Activated CD8-positive, alpha-beta T cell treated with anti-CD3 and anti-CD28 coated beads, Interleukin-2, amount 10 ng/mL, durations not matched to agents 7 days and 5 days (primary cell): ENCODE results near the gene TEAD1. TPM values are rescaled to one million over a fixed set of nuclear protein-coding genes. Genes with fewer than 3 reads are reported as not detected.

Experiments
- ATAC-seq: fragments of 150-1000 bp; cut with Tn5 transposase; one replicate; pipeline ENCODE4 v1.10.0; 2021; ENCODE audit warnings: moderate library complexity
- CTCF ChIA-PET: fragments of 350-600 bp; sonication (Branson Sonifier 250); formaldehyde crosslinking; loops from one replicate; lab custom pipeline; 2021; ENCODE audit warnings: antibody characterized with exemption; lab: Charles Lee
- POLR2A ChIA-PET: fragments of 350-600 bp; sonication (Branson Sonifier 250); formaldehyde crosslinking; loops from one replicate; lab custom pipeline; 2021; ENCODE audit warnings: antibody characterized with exemption; lab: Charles Lee
- DNase-seq: peaks from one replicate; pipeline ENCODE4 v3.0.0-alpha.2; 2020
- H3K27ac Mint-ChIP-seq: one replicate; pipeline ENCODE4 v1.8.0; 2021; ENCODE audit warnings: mild to moderate bottlenecking, mixed read lengths
- H3K27me3 Mint-ChIP-seq: one replicate; pipeline ENCODE4 v1.8.0; 2021; ENCODE audit warnings: low read depth, mixed read lengths
- H3K36me3 Mint-ChIP-seq: one replicate; pipeline ENCODE4 v1.8.0; 2021; ENCODE audit warnings: low read depth, mixed read lengths
- H3K4me1 Mint-ChIP-seq: one replicate; pipeline ENCODE4 v1.8.0; 2021; ENCODE audit warnings: low read depth, mixed read lengths
- H3K4me3 Mint-ChIP-seq: one replicate; pipeline ENCODE4 v1.8.0; 2021; ENCODE audit warnings: mild to moderate bottlenecking, mixed read lengths
- H3K9me3 Mint-ChIP-seq: one replicate; pipeline ENCODE4 v1.8.0; 2022; ENCODE audit warnings: mixed read lengths; ENCODE audit not compliant: insufficient read depth
- total RNA-seq, 2 experiments: library from RNA; stranded (reverse); gene quantifications; one replicate each; pipeline ENCODE4 v1.2.3, GENCODE V29; 2021

TEAD1 gene
- total RNA-seq, 2 experiments from 2014 or later, result 0.05 TPM; not detected in 1

DNA sequence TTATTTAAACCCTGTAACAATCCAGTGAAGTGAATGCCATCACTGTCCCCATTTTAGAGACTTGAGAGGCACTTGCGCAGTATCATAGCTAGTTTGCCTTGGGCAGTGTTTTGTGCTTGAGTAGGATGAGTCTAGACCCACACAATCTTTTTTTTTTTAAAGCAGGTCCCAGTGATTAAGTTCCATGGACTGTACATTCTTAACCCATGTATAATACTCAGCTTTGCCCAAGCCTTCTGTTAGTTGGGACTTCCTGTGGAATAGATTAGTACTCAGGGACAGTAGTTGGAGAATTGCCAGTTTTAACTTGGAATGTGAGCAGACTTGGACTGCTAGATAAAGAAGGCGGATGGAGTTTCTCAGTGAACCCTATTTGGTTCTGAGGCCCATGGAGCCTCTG is 226.3 kb downstream of the TEAD1 start:
- Mint-ChIP-seq H3K27me3 (peaks cover 12% of the 10 kb centered on the region), H3K9me3 (no peaks in the 10 kb centered on the region), H3K36me3 (no peaks in the 10 kb centered on the region), H3K4me3 (no peak overlapping the region), H3K27ac (no peak overlapping the region), H3K4me1 (peaks cover 3% of the 10 kb centered on the region)
- ATAC-seq (no peak), DNase-seq (no peak)
- ChIA-PET CTCF (no interaction called here), POLR2A (no interaction called here)

DNA sequence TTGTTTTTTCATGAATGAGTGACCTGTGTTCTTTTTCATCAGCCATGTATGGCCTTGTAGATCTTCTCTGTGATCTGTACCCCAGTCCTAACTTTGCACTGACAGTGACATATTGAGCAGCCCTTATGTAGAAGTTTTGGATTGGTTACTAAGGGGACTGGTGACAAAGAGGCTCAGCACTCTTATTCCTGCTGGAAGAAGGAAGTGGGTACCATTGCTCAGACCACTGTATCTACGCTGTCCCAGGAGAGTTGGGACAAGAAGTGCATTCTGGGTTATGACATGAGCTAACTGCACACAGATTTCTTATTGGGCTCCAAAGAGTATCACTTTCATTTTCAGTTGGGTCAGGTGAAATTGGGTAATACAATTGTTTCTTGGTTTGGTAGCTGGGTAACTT is 227.1 kb downstream of the TEAD1 start:
- CTCF ChIA-PET, result no interaction called here

DNA sequence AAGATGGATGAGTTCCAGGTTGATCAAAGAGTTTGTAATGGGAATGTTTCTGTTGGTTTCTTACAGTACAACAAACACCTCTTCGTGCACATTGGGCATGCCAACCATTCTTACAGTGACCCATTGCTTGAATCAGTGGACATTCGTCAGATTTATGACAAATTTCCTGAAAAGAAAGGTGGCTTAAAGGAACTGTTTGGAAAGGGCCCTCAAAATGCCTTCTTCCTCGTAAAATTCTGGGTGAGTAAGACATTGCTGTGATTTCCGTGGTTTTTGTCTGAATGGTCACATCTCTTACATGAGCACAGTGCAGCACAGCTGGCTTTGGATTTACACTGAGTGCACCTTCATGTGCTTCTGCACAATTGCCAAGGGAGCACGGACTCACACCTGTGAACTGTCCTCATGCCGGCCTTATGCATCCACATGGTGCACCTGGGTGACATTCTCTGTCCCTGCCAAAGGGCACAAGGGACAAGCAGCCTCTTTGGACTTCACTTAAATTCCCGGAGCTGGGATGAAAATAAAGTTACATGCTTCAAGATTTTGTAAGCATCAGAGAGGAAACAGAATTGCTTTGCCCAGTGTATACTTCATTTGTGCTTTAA is 227.8 kb downstream of the TEAD1 start:
- CTCF ChIA-PET, result no interaction called here

More for the DNA sequence above, 227.1 kb downstream of the TEAD1 start:
- no peak overlapping the region for H3K27ac Mint-ChIP-seq
- H3K36me3 Mint-ChIP-seq, result no peaks in the 10 kb centered on the region
- H3K4me3 Mint-ChIP-seq, result no peak overlapping the region
- no peak for DNase-seq
- peaks cover 12% of the 10 kb centered on the region for H3K27me3 Mint-ChIP-seq
- POLR2A ChIA-PET, result no interaction called here
- no peaks in the 10 kb centered on the region for H3K9me3 Mint-ChIP-seq
- ATAC-seq, result no peak
- peaks cover 3% of the 10 kb centered on the region for H3K4me1 Mint-ChIP-seq

DNA sequence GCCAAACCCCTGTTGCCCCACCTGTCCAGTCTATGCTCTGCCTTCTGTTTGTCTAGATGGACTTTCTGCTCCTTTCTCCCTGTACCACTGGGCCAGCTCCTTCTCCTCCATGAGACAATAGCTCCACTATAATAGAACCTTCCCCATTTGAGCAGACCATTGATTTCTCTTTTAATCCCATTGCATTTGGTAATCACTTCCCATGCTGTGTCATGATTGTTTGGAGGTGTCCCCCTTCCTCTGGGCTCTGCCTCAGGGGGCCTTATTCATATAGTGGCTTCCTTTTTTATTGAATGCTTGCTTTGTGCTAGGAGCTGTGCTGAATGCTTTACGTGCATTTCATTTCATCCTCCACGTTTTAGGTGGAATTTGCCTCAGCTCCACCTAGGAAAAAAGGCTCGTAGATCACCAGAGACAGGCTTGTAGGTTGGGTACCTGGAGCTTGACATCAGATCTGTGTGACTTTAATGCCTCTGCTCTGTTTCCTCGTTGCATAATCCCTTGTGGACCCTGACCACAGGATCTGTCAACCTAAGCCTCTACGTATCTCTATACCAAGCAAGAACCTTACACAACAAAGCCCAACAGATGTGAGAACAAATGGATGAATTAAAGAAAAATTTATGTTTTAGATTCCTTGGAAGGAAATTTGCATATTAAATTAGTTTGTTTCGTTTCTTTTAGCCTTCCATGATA is 228.7 kb downstream of the TEAD1 start:
- no peaks in the 10 kb centered on the region for H3K36me3 Mint-ChIP-seq
- H3K4me1 Mint-ChIP-seq, result peaks cover 3% of the 10 kb centered on the region
- H3K27me3 Mint-ChIP-seq, result peaks cover 6% of the 10 kb centered on the region
- no peak overlapping the region for H3K27ac Mint-ChIP-seq
- ChIA-PET POLR2A (no interaction called here), CTCF (no interaction called here)
- DNase-seq, result no peak
- no peak overlapping the region for H3K4me3 Mint-ChIP-seq
- ATAC-seq, result no peak
- H3K9me3 Mint-ChIP-seq, result no peaks in the 10 kb centered on the region

More for the DNA sequence above, 227.8 kb downstream of the TEAD1 start:
- no peaks in the 10 kb centered on the region for H3K9me3 Mint-ChIP-seq
- POLR2A ChIA-PET, result no interaction called here
- H3K4me3 Mint-ChIP-seq, result no peak overlapping the region
- H3K36me3 Mint-ChIP-seq, result no peaks in the 10 kb centered on the region
- H3K27ac Mint-ChIP-seq, result no peak overlapping the region
- peaks cover 7% of the 10 kb centered on the region for H3K27me3 Mint-ChIP-seq
- ATAC-seq (no peak), DNase-seq (no peak)
- H3K4me1 Mint-ChIP-seq, result peaks cover 3% of the 10 kb centered on the region

GRCh38 chr11:12905435-12905834 is 231.2 kb downstream of the TEAD1 start:
- POLR2A ChIA-PET, result no interaction called here
- DNase-seq (no peak), ATAC-seq (no peak)
- Mint-ChIP-seq H3K27ac (no peak overlapping the region), H3K9me3 (no peaks in the 10 kb centered on the region), H3K4me1 (peaks cover 3% of the 10 kb centered on the region), H3K27me3 (peaks cover 8% of the 10 kb centered on the region), H3K4me3 (no peak overlapping the region), H3K36me3 (no peaks in the 10 kb centered on the region)
- CTCF ChIA-PET, result interaction anchor here (1.4 kb wide), 1 partner anchor 9 kb away, joined by 4 read pairs; no protein-coding TSS in a partner anchor

- CTCF ChIA-PET, result no interaction called here
- POLR2A ChIA-PET, result no interaction called here
- DNase-seq (no peak), ATAC-seq (no peak)
- no peaks in the 10 kb centered on the region for H3K9me3 Mint-ChIP-seq
- H3K4me1 Mint-ChIP-seq, result no peaks in the 10 kb centered on the region
- peaks cover 8% of the 10 kb centered on the region for H3K27me3 Mint-ChIP-seq
- no peak overlapping the region for H3K4me3 Mint-ChIP-seq
- no peaks in the 10 kb centered on the region for H3K36me3 Mint-ChIP-seq
- no peak overlapping the region for H3K27ac Mint-ChIP-seq
Observed at GRCh38 chr11:12906501-12906900, 232.3 kb downstream of the TEAD1 start.

- ChIA-PET CTCF (no interaction called here), POLR2A (no interaction called here)
- H3K9me3 Mint-ChIP-seq, result no peaks in the 10 kb centered on the region
- no peak overlapping the region for H3K27ac Mint-ChIP-seq
- DNase-seq (no peak), ATAC-seq (no peak)
- H3K27me3 Mint-ChIP-seq, result peaks cover 2% of the 10 kb centered on the region
- no peaks in the 10 kb centered on the region for H3K4me1 Mint-ChIP-seq
- no peaks in the 10 kb centered on the region for H3K36me3 Mint-ChIP-seq
- H3K4me3 Mint-ChIP-seq, result no peak overlapping the region
Observed at GRCh38 chr11:12909879-12910278, 235.7 kb downstream of the TEAD1 start.

GRCh38 chr11:12914400-12914912 is 240.2 kb downstream of the TEAD1 start:
- DNase-seq (no peak), ATAC-seq (peak; percentile 51)
- Mint-ChIP-seq H3K9me3 (no peaks in the 10 kb centered on the region), H3K27me3 (peaks cover 14% of the 10 kb centered on the region), H3K36me3 (no peaks in the 10 kb centered on the region), H3K4me1 (no peaks in the 10 kb centered on the region), H3K27ac (no peak overlapping the region), H3K4me3 (no peak overlapping the region)
- ChIA-PET POLR2A (no interaction called here), CTCF (interaction anchor here (1.1 to 1.3 kb wide), 3 partner anchors 10 to 15 kb away, joined by 3 to 4 read pairs (median 3); no protein-coding TSS in a partner anchor)

- POLR2A ChIA-PET, result no interaction called here
- no peaks in the 10 kb centered on the region for H3K9me3 Mint-ChIP-seq
- no peak overlapping the region for H3K27ac Mint-ChIP-seq
- ATAC-seq (no peak), DNase-seq (no peak)
- no peaks in the 10 kb centered on the region for H3K4me1 Mint-ChIP-seq
- H3K4me3 Mint-ChIP-seq, result no peak overlapping the region
- CTCF ChIA-PET, result interaction anchor here (1.1 kb wide), 1 partner anchor 16 kb away, joined by 3 read pairs; no protein-coding TSS in a partner anchor
- H3K36me3 Mint-ChIP-seq, result no peaks in the 10 kb centered on the region
- H3K27me3 Mint-ChIP-seq, result peaks cover 12% of the 10 kb centered on the region
Observed at GRCh38 chr11:12915093-12915492, 240.9 kb downstream of the TEAD1 start.

DNA sequence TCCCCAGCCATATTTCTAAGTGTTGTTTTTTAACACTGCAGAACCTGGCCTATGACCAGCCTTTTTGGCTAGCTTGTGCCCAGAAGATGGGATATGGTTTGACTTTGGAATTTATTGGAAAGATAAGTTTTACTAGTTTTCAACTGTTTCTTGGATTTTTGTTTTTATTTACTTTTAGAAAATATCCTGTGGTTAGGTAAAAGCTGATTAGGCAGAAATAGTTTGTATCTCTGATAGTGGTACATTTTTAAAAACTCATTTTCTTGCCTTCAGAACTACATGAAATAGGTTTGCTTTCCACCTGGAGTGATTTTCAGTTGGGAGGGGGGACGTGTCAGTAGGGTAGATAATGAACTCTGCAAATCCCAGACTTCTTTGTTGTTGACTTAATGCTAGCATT is 243.6 kb downstream of the TEAD1 start:
- Mint-ChIP-seq H3K27me3 (peaks cover 12% of the 10 kb centered on the region), H3K9me3 (no peaks in the 10 kb centered on the region), H3K4me3 (no peak overlapping the region), H3K36me3 (no peaks in the 10 kb centered on the region), H3K4me1 (no peaks in the 10 kb centered on the region), H3K27ac (no peak overlapping the region)
- ChIA-PET CTCF (interaction anchor here (1.3 kb wide), 1 partner anchor 587 kb away, joined by 3 read pairs; no protein-coding TSS in a partner anchor), POLR2A (no interaction called here)
- no peak for DNase-seq
- ATAC-seq, result no peak

GRCh38 chr11:12918667-12919066 is 244.4 kb downstream of the TEAD1 start:
- ChIA-PET POLR2A (no interaction called here), CTCF (no interaction called here)
- Mint-ChIP-seq H3K27ac (no peak overlapping the region), H3K4me3 (no peak overlapping the region), H3K4me1 (no peaks in the 10 kb centered on the region), H3K9me3 (no peaks in the 10 kb centered on the region), H3K27me3 (peaks cover 12% of the 10 kb centered on the region), H3K36me3 (no peaks in the 10 kb centered on the region)
- ATAC-seq (no peak), DNase-seq (no peak)

DNA sequence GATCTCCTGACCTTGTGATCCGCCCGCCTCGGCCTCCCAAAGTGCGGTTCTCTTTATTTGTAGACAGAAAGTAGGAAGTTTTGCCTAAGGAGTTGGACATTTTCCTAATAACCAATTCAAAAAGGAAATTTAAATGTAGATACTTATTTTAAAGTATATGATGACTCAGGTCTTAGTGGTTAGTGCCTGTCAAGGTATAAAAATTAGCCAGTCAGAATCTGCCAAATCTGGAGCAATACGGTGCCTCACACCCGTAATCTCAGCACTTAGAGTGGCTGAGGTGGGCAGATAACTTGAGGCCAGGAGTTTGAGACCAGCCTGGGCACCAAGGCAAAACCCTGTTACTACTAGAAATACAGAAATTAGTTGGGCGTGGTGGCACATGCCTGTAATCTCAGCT is 248.2 kb downstream of the TEAD1 start:
- Mint-ChIP-seq H3K27ac (no peak overlapping the region), H3K4me3 (no peak overlapping the region), H3K36me3 (no peaks in the 10 kb centered on the region), H3K4me1 (no peaks in the 10 kb centered on the region), H3K27me3 (peaks cover 14% of the 10 kb centered on the region), H3K9me3 (no peaks in the 10 kb centered on the region)
- CTCF ChIA-PET, result no interaction called here
- POLR2A ChIA-PET, result no interaction called here
- ATAC-seq, result no peak
- no peak for DNase-seq
